Suppressor macrophage treated with lipopolysaccharide for 4 hours (primary cell): ENCODE results near the gene CLIC1.

ENCODE experiments used
- DNase-seq: peaks from one replicate; pipeline ENCODE4 v3.0.0-alpha.2; 2020

CLIC1 gene

GRCh38 chr6:31700740-31701401 is 35.5 kb downstream of the CLIC1 start:
- DNase-seq, result no peak

GRCh38 chr6:31697555-31697954 is 38.8 kb downstream of the CLIC1 start:
- no peak for DNase-seq

- no peak for DNase-seq
Observed at GRCh38 chr6:31693535-31693934, 42.8 kb downstream of the CLIC1 start.

GRCh38 chr6:31692886-31693285 is 43.4 kb downstream of the CLIC1 start:
- DNase-seq, result no peak

- no peak for DNase-seq
Observed at GRCh38 chr6:31692353-31692752, 44.0 kb downstream of the CLIC1 start.

GRCh38 chr6:31691564-31692108 is 44.7 kb downstream of the CLIC1 start:
- no peak for DNase-seq

GRCh38 chr6:31691078-31691463 is 45.3 kb downstream of the CLIC1 start:
- DNase-seq, result no peak

- DNase-seq, result peak; percentile 33
Observed at GRCh38 chr6:31690231-31691077, 45.9 kb downstream of the CLIC1 start.

GRCh38 chr6:31689249-31690110 is 46.9 kb downstream of the CLIC1 start:
- no peak for DNase-seq

- no peak for DNase-seq
Observed at GRCh38 chr6:31687860-31688693, 48.3 kb downstream of the CLIC1 start.

- DNase-seq, result no peak
Observed at GRCh38 chr6:31687321-31687720, 49.0 kb downstream of the CLIC1 start.

GRCh38 chr6:31686483-31686882 is 49.8 kb downstream of the CLIC1 start:
- DNase-seq, result no peak

GRCh38 chr6:31683591-31683990 is 52.7 kb downstream of the CLIC1 start:
- no peak for DNase-seq

- peak; percentile 56 for DNase-seq
Observed at GRCh38 chr6:31681135-31681671, 55.1 kb downstream of the CLIC1 start.
